Measurements from ENCODE around the gene LMF1. TPM values are rescaled to one million over a fixed set of nuclear protein-coding genes. Genes with fewer than 3 reads are reported as not detected.
"Not testable (repeated sequence)": the region's sequence is repeated elsewhere in the genome, so short reads cannot be mapped to it uniquely, and the experiment has no call there.

LMF1 gene
- total RNA-seq, 2 experiments from 2014 or later, result 9.5 to 12.2 TPM

GRCh38 chr16:886802-887731 lies 83.7 kb downstream of the LMF1 start:
- no peak overlapping the region for H3K4me3 Mint-ChIP-seq
- ChIA-PET CTCF (no interaction called here), POLR2A (no interaction called here)
- H3K27me3 Mint-ChIP-seq, result no peaks in the 10 kb centered on the region
- no peak overlapping the region for H3K27ac Mint-ChIP-seq
- DNase-seq, result no peak
- no peak for ATAC-seq
- H3K4me1 Mint-ChIP-seq, result no peaks in the 10 kb centered on the region
- intact Hi-C loops (cut with DNase I, micrococcal nuclease), result no loop called here
- H3K9me3 Mint-ChIP-seq (ENCODE audit: low read depth), result peaks cover 4% of the 10 kb centered on the region
- H3K36me3 Mint-ChIP-seq (ENCODE audit: low read depth), result peaks cover 3% of the 10 kb centered on the region

- Mint-ChIP-seq H3K4me1 (no peaks in the 10 kb centered on the region), H3K4me3 (no peak overlapping the region), H3K27ac (no peak overlapping the region), H3K9me3 (ENCODE audit: low read depth) (peaks cover 4% of the 10 kb centered on the region), H3K27me3 (no peaks in the 10 kb centered on the region), H3K36me3 (ENCODE audit: low read depth) (peaks cover 3% of the 10 kb centered on the region)
- DNase-seq, result peak; percentile 1
- POLR2A ChIA-PET, result no interaction called here
- intact Hi-C loops (cut with DNase I, micrococcal nuclease), result no loop called here
- no peak for ATAC-seq
- CTCF ChIA-PET, result no interaction called here
These were observed 84.7 kb downstream of the LMF1 start for GRCh38 chr16:886084-886543.

DNA sequence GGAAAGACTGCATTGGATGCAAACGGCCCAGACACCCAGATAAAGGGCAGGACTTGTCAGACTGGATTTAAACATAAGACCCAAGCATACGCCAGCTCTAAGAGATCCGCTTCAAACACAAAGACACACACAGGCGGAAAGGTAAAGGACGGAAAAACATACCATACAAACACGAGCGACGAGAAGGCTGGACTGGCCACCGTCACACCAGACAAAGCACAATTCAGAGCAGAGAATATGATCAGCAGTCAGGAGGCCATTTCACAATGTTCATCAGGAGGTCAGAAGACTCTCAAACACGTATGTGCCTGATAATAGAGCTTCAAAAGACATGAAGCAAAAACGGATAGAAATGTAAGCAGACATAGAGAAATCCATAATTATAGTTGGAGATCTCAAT lies 85.4 kb downstream of the LMF1 start:
- Mint-ChIP-seq H3K9me3 (ENCODE audit: low read depth) (peaks cover 4% of the 10 kb centered on the region), H3K27ac (no peak overlapping the region), H3K36me3 (ENCODE audit: low read depth) (peaks cover 3% of the 10 kb centered on the region), H3K4me3 (no peak overlapping the region), H3K4me1 (no peaks in the 10 kb centered on the region), H3K27me3 (no peaks in the 10 kb centered on the region)
- ATAC-seq (no peak), DNase-seq (no peak)
- ChIA-PET CTCF (interaction anchor here (0.6 kb wide), 1 partner anchor 1007 kb away, joined by 3 read pairs; no protein-coding TSS in a partner anchor), POLR2A (no interaction called here)
- intact Hi-C loops (cut with DNase I, micrococcal nuclease), result no loop called here

DNA sequence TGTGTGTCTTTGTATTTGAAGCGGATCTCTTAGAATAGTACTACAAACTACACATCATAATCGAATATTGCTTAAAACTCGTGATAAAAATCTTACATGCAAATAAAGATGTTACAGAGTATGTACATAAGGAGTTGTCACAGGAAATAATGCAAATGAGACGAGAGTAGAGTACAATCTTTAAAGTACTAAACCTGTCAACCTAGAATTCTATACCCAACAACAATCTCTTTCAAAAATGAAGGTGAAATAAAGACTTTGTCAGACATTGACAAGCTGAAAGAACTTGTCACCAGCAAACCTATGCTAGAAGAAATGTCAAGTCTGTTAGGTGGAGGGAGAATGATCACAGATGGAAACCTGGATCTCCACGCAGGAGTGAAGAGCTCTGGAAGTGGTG lies 86.6 kb downstream of the LMF1 start:
- Mint-ChIP-seq H3K4me3 (no peak overlapping the region), H3K4me1 (no peaks in the 10 kb centered on the region), H3K36me3 (ENCODE audit: low read depth) (peaks cover under 1% of the 10 kb centered on the region), H3K9me3 (ENCODE audit: low read depth) (peaks cover 4% of the 10 kb centered on the region), H3K27ac (no peak overlapping the region), H3K27me3 (no peaks in the 10 kb centered on the region)
- intact Hi-C loops (cut with DNase I, micrococcal nuclease), result no loop called here
- DNase-seq (no peak), ATAC-seq (no peak)
- POLR2A ChIA-PET, result no interaction called here
- CTCF ChIA-PET, result interaction anchor here (0.7 to 1.2 kb wide), 2 partner anchors 53 to 387 kb away, joined by 3 read pairs; no protein-coding TSS in a partner anchor

GRCh38 chr16:883781-884180 lies 87.0 kb downstream of the LMF1 start:
- CTCF ChIA-PET, result interaction anchor here (1.2 kb wide), 1 partner anchor 53 kb away, joined by 3 read pairs; no protein-coding TSS in a partner anchor
- H3K9me3 Mint-ChIP-seq (ENCODE audit: low read depth), result peaks cover 4% of the 10 kb centered on the region
- H3K4me3 Mint-ChIP-seq, result no peak overlapping the region
- no peaks in the 10 kb centered on the region for H3K4me1 Mint-ChIP-seq
- DNase-seq (no peak), ATAC-seq (no peak)
- no peaks in the 10 kb centered on the region for H3K36me3 Mint-ChIP-seq (ENCODE audit: low read depth)
- POLR2A ChIA-PET, result no interaction called here
- H3K27me3 Mint-ChIP-seq, result no peaks in the 10 kb centered on the region
- H3K27ac Mint-ChIP-seq, result no peak overlapping the region
- intact Hi-C loops (cut with DNase I, micrococcal nuclease), result no loop called here

- intact Hi-C loops (cut with DNase I, micrococcal nuclease), result no loop called here
These were observed 87.4 kb downstream of the LMF1 start for GRCh38 chr16:883340-883739.

DNA sequence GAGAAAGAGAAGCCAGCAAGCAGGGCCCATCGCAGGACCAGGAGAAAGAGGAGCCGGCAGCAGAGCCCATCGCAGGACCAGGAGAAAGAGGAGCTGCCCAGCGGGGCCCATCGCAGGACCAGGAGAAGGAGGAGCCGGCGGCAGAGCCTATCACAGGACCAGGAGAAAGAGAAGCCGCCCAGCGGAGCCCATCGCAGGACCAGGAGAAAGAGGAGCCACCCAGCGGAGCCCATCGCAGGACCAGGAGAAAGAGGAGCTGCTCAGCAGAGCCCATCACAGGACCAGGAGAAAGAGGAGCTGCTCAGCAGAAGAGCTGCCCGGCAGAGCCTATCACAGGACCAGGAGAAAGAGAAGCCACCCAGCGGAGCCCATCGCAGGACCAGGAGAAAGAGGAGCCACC lies 88.1 kb downstream of the LMF1 start:
- CTCF ChIA-PET, result interaction anchor here (0.6 kb wide), 1 partner anchor 69 kb away, joined by 3 read pairs; no protein-coding TSS in a partner anchor
- DNase-seq; H3K9me3 Mint-ChIP-seq (ENCODE audit: low read depth); H3K27ac Mint-ChIP-seq; H3K36me3 Mint-ChIP-seq (ENCODE audit: low read depth); ATAC-seq; H3K4me3 Mint-ChIP-seq; H3K4me1 Mint-ChIP-seq; POLR2A ChIA-PET; intact Hi-C loops (cut with DNase I, micrococcal nuclease); H3K27me3 Mint-ChIP-seq: not testable (repeated sequence)

More at GRCh38 chr16:883340-883739, 87.4 kb downstream of the LMF1 start:
- ChIA-PET POLR2A (no interaction called here), CTCF (no interaction called here)
- Mint-ChIP-seq H3K4me1 (no peaks in the 10 kb centered on the region), H3K4me3 (no peak overlapping the region), H3K27me3 (no peaks in the 10 kb centered on the region), H3K36me3 (ENCODE audit: low read depth) (no peaks in the 10 kb centered on the region), H3K27ac (no peak overlapping the region), H3K9me3 (ENCODE audit: low read depth) (peaks cover 4% of the 10 kb centered on the region)
- DNase-seq (peak; percentile 9), ATAC-seq (peak; percentile 78)

DNA sequence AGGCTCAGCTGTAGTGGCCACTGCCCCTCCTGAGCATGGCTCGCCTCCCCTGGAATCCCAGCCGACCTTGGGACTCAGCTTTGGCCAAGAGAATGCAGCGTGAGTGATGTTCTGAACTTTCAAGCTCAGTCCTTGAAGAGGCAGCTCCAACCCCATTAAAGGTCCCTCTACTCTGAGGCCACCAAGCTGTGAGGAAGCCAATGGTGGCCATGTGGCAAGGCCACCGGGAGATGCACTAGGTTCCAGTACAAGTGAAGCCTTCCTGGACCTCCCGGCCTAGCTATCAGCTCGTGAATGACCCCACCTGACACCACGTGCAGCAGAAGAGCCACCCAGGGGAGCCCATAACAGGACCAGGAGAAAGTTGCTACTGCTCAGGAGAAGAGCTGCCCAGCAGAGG lies 88.5 kb downstream of the LMF1 start:
- DNase-seq (no peak), ATAC-seq (no peak)
- H3K36me3 Mint-ChIP-seq (ENCODE audit: low read depth), result no peaks in the 10 kb centered on the region
- H3K27ac Mint-ChIP-seq, result no peak overlapping the region
- no peaks in the 10 kb centered on the region for H3K4me1 Mint-ChIP-seq
- ChIA-PET CTCF (interaction anchor here (0.6 kb wide), 1 partner anchor 69 kb away, joined by 3 read pairs; no protein-coding TSS in a partner anchor), POLR2A (no interaction called here)
- intact Hi-C loops (cut with DNase I, micrococcal nuclease), result no loop called here
- no peak overlapping the region for H3K4me3 Mint-ChIP-seq
- peaks cover 4% of the 10 kb centered on the region for H3K9me3 Mint-ChIP-seq (ENCODE audit: low read depth)
- no peaks in the 10 kb centered on the region for H3K27me3 Mint-ChIP-seq

GRCh38 chr16:881219-882097 lies 89.3 kb downstream of the LMF1 start:
- no peaks in the 10 kb centered on the region for H3K4me1 Mint-ChIP-seq
- H3K27ac Mint-ChIP-seq, result no peak overlapping the region
- H3K27me3 Mint-ChIP-seq, result no peaks in the 10 kb centered on the region
- ChIA-PET POLR2A (no interaction called here), CTCF (no interaction called here)
- DNase-seq (no peak), ATAC-seq (no peak)
- H3K4me3 Mint-ChIP-seq, result no peak overlapping the region
- H3K36me3 Mint-ChIP-seq (ENCODE audit: low read depth), result no peaks in the 10 kb centered on the region
- peaks cover 4% of the 10 kb centered on the region for H3K9me3 Mint-ChIP-seq (ENCODE audit: low read depth)
- intact Hi-C loops (cut with DNase I, micrococcal nuclease), result no loop called here

- Mint-ChIP-seq H3K4me1 (no peaks in the 10 kb centered on the region), H3K4me3 (no peak overlapping the region), H3K9me3 (ENCODE audit: low read depth) (no peaks in the 10 kb centered on the region), H3K36me3 (ENCODE audit: low read depth) (no peaks in the 10 kb centered on the region), H3K27ac (no peak overlapping the region), H3K27me3 (no peaks in the 10 kb centered on the region)
- ATAC-seq (no peak), DNase-seq (no peak)
- intact Hi-C loops (cut with DNase I, micrococcal nuclease), result no loop called here
- CTCF ChIA-PET, result no interaction called here
- POLR2A ChIA-PET, result no interaction called here
These were observed 90.2 kb downstream of the LMF1 start for GRCh38 chr16:880471-881171.

DNA sequence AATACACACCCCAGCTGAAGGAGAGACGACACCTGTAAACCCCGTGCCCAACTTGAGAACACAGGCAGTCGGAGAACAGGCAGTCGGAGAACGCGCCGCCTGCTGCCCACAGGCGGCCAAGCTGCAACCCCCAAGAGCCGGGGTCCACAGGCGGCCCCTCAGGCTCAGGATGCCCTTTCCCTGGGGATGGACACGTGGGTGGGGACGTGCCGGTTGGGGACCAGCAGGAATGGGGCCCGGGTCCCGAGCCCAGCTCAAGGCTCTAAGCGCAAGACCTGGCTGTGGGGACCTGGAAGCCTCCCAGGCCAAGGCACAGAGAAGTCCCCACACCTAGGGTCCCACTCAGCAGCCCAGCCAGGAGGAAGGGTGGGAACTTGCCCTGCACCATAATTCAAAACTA lies 90.8 kb downstream of the LMF1 start:
- DNase-seq (no peak), ATAC-seq (no peak)
- ChIA-PET POLR2A (no interaction called here), CTCF (interaction anchor here (0.6 kb wide), 1 partner anchor 450 kb away, joined by 3 read pairs; no protein-coding TSS in a partner anchor)
- Mint-ChIP-seq H3K4me3 (no peak overlapping the region), H3K27me3 (no peaks in the 10 kb centered on the region), H3K27ac (no peak overlapping the region), H3K9me3 (ENCODE audit: low read depth) (no peaks in the 10 kb centered on the region), H3K4me1 (no peaks in the 10 kb centered on the region), H3K36me3 (ENCODE audit: low read depth) (no peaks in the 10 kb centered on the region)
- intact Hi-C loops (cut with DNase I, micrococcal nuclease), result no loop called here
